Amniotic stem cell (primary cell): ENCODE measurements around the gene ZNF79.
A peak's percentile ranks its signal among the peaks of the same experiment; 100 is the strongest.

Experiments used
- DNase-seq: peaks from one replicate; lab custom pipeline; 2025; lab: John Stamatoyannopoulos, UW

ZNF79 gene

DNA sequence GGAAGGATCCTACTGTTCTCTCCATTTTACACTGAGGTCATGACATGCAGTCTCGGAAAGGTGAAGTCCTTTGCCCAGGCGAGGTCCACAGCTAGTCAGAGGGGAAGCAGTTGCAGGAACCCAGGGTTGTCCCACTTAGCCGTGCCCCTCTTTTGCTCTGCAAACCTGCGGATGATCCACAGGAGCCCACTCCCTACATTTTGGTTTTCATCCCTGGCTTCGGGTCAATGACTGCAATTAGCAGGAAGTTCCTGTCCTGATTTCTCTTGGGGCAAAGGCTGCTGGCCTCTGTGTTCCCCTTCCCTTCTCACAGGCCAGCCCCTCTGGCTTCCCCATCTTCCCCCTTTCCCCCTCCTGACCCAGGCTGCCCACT lies 25.9 kb upstream of the ZNF79 start:
- DNase-seq = no peak

DNA sequence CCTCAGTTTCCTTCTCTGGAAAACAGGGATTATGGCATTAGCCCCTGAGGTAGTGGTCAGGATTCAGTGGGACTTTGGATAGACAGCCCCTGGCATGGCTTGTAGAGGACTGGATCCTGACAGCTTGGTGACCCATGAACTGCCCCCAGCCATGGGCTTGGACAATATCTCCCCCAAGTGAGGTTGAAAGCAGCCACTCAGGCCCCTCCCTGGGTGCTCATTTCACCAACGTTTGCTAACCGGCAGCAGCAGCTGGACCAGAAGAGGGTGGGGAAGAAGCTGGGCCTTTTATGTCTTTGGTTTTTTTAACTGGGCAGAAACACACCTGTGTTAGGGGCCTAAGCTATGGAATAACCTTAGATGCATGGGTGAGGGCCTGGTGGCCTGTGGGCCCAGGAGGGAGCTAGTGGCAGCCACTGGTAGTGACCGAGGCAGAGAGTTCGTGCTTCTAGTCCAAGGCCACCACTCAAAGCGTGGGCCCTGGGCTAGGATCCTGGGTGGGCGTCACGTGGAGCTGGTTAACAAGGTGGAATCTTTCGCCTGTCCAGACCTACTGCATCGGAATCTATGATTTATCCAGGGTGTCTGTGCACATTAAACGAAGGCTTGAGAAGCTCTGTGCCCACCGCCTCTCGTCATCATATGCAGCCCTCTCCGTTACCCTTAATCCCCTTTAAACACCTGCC lies 25.3 kb upstream of the ZNF79 start:
- DNase-seq = no peak

DNA sequence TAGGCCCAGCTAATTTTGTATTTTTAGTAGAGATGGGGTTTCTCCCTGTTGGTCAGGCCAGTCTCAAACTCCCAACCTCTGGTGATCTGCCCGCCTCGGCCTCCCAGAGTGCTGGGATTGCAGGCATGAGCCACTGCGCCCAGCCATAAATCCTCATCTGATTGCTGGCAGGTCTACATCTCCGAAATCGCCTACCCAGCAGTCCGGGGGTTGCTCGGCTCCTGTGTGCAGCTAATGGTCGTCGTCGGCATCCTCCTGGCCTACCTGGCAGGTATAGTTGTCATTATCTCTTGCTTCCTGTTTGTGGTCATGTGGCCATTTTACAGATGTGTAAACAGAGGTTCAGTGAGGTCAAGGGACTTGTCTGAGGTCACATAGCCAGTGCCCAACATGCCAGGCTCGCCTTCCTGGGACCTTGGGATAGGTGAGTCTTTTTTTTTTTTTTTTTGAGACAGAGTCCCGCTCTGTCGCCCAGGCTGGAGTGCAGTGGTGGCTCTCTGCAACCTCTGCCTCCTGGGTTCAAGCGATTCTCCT lies 24.4 kb upstream of the ZNF79 start:
- no peak for DNase-seq

DNA sequence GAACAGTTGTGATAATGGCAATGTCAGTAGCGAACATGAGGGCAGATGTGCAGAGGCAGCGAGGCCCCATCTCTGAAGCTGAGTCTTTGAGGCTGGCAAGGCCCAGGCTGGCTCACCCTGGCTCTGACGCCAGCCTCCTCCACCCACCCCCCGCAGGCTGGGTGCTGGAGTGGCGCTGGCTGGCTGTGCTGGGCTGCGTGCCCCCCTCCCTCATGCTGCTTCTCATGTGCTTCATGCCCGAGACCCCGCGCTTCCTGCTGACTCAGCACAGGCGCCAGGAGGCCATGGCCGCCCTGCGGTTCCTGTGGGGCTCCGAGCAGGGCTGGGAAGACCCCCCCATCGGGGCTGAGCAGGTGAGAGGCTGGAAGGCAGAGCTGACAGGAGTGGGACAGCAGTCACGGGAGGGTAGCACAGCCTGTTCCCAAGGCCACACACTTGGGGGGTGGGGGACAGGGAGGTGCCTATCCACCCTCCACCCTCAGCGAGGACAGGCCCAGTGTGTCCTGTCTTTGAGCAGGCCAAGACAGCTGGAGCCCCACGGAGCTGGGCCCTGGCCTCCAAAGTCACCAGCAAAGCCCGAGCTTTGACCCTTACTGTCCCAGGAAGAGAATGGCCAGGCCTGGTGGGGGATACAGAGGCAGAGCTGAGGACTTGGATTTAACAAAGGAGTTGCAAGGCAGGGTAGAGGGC lies 21.6 kb upstream of the ZNF79 start:
- no peak for DNase-seq

DNA sequence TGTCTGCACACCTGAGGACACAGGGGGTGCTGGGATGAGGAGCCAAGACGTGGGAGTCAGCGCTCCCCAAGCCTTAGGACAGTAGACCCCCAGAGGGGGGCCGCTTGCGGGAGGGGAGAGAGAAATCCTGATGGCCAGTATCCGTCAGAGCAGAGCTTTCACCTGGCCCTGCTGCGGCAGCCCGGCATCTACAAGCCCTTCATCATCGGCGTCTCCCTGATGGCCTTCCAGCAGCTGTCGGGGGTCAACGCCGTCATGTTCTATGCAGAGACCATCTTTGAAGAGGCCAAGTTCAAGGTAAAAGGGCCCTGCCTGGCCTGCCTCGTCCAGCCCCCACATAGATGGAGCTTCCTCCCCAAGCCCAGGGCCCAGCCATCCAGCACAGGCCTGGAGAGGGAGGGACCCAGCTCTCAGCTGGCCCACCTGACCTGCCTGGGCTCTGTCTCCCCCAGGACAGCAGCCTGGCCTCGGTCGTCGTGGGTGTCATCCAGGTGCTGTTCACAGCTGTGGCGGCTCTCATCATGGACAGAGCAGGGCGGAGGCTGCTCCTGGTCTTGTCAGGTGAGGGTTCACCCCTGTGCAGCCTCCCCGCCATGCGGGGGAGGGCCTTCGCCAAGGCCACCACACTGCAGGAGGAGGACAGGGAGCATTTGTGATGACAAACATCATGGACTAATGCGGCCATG lies 20.5 kb upstream of the ZNF79 start:
- no peak for DNase-seq

DNA sequence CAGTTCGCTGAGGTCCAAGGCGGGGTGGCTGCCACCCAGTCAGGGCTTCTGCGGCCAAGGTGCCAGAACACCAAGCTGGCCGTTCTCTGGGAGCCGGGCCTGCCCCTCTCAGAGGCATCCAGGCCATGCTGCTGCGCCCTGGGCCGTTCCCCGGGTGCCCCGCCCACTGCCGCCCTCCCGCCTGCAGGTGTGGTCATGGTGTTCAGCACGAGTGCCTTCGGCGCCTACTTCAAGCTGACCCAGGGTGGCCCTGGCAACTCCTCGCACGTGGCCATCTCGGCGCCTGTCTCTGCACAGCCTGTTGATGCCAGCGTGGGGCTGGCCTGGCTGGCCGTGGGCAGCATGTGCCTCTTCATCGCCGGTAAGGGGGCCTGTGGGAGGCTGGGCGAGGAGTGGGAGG lies 19.6 kb upstream of the ZNF79 start:
- DNase-seq = no peak

DNA sequence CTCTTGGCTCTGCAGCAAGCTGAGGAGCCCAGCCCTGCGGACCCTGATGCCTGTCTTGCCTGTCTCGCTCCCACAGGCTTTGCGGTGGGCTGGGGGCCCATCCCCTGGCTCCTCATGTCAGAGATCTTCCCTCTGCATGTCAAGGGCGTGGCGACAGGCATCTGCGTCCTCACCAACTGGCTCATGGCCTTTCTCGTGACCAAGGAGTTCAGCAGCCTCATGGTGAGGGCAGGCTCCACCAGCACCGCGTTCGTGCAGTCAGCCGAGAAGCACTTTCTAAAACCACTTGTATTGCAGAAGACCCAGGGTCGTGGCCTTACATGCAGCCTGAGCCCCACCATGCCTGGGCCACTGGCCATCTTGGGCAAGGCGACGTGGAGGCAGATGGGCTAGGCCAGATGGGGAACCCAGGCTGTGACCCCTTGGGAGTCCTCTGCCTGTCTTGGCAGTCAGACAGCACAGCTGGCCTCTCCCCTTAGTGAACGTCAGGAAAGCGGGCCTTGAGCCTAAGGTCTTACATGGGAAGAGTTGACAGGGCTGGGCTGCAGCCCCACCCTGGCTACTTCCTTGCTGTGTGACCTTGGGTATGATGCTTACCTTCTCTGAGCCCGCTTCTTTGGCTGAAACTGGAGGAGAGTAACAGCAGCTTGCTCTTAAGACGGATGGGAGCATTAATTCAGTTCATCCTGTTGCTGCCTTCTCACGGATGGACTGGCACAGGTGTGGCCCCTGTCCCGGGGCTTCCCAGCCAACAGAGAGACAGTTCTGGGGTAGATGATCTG lies 18.6 kb upstream of the ZNF79 start:
- no peak for DNase-seq

DNA sequence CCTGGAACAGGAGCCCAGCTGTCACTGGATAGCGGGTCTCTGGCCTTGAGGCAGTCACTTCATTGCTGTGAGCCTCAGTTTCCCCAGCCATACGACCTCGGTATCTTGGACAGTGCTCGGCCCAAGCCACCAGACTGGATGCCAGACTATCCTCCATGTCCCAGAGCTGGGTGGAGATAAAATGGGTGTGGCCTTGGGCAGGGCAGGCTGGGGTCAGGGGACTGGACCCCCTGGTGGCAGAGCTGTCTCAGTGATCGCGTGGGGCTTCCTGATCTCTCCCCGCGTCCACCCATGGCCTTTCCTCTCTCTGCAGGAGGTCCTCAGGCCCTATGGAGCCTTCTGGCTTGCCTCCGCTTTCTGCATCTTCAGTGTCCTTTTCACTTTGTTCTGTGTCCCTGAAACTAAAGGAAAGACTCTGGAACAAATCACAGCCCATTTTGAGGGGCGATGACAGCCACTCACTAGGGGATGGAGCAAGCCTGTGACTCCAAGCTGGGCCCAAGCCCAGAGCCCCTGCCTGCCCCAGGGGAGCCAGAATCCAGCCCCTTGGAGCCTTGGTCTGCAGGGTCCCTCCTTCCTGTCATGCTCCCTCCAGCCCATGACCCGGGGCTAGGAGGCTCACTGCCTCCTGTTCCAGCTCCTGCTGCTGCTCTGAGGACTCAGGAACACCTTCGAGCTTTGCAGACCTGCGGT lies 17.2 kb upstream of the ZNF79 start:
- no peak for DNase-seq

DNA sequence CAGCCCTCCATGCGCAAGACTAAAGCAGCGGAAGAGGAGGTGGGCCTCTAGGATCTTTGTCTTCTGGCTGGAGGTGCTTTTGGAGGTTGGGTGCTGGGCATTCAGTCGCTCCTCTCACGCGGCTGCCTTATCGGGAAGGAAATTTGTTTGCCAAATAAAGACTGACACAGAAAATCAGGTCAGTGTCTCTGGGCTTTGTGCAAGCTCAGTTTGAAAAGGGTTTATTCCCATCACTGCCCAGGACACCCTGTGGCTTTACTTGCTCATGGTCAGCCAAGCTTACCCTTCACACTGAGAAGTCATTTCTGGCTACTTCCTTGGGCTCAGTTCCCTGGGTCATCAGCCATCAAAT lies 16.7 kb upstream of the ZNF79 start:
- no peak for DNase-seq

DNA sequence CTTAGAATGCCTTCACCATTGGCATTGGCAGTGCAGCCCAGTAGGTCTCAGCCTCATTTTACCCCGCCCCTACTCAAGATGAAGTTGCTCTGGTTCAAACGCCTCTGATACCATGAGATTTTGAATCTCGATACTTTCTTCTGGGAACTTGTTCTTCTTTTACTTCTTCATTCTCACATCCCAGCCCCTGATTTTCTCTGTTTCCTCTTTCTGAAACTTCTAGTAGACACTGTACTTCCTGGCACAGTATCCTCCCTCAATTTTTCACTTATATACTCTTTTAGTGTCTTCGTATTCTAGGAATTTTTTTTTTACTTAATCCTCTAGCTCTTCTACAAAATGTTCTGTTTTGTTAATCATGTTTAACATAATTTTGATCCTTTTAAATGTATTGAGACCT lies 13.1 kb upstream of the ZNF79 start:
- DNase-seq = no peak

DNA sequence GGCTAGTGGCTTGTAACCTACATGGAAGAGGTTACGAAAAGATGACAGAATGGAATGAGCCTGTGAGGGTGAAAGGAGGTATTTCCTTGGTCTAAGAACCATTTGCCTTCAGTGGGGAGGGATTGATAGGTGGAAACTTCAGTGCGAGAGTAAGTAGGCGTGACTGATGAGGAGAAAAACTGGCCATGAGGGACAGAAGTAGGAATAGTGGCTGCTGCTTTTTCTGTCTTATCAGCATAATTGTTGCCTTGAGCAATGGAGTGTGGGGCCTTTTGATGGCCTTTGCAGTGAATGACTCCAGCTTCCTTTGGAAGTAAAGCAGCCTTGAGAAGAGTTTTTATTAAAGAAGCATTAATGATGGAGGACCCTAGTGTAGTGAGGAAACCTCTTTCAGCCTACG lies 9.0 kb upstream of the ZNF79 start:
- no peak for DNase-seq

DNA sequence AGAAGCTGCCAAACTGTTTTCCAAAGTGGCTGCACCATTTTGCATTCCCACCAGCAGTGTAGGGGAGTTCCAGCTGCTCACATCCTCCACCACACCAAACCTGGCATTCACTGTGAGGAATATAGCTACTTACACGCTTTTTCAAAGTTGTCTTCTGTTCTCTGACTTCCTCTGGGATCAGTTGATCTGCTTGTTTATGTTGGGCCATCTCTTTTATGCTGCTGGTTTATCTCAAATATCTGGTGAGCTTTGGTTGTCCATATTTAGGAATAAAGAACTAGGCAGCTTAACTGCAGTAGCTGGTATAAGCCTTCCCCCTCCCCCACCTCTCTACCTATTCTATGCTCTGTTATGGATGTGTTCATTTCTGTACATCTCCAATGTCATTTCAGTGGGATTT lies 8.5 kb upstream of the ZNF79 start:
- no peak for DNase-seq

DNA sequence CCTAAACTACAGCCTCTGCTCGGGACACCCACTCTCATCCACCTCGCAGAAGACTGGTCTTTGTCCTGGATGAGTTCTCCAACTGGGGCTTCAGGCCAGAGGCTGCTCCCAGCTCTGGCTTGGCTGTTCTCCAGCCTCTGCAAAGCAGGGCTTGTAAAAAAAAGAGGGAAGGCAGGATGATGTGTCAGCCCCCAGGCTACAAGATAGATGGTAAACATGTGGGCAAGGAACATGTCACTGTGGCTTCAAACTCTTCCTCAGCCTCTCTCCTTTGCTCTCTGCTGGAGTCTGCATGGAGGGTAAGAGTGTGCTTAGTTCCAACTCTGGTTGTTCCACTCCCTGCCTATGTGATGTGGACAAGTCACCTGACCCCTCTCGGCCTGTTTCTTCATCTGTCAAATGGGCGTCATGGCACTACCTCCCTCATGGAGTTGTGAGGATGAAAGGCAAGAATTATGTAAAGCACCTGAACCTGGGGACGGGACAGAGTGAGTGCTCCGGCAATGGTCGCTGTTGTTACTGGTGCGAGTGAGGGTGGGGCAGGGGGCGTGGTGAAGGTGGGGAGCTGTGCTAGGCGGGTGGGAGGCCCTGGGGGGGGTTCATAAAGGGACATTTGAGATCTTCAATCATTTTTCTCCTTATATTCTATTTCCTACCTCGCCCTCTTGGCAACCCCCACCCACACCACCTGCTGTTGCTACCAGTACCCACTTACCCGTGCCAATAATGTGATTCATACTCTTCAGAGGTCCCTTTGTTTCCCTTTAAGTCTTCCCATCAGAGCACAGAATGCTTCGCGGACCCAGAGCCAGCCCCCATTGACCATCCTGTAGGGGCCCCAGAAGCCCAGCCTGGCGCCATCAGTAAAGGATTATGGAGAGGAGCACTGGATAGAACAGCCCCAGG lies 6.8 kb upstream of the ZNF79 start:
- peak; percentile 46 for DNase-seq

DNA sequence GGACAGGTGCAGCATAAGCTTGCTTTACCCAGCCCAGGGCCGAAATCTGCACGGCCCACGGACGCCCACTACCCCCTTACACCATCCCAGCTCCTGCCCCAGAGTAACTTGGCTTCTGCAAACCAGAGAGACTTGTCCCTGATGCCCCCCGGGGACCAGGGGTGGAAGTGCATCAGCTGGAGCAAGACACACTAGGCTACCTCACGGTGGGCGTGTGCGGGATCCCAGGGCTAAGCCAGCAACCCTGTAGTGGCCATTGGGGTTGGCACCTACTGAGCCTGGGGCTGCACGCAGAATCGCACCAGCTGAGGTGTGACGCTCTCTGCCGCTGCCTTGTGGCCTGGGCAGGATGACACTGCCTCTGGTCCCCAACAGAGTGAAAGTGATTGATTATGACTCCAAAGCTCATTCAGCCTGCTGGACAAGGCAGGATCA lies 6.1 kb upstream of the ZNF79 start:
- DNase-seq = no peak

DNA sequence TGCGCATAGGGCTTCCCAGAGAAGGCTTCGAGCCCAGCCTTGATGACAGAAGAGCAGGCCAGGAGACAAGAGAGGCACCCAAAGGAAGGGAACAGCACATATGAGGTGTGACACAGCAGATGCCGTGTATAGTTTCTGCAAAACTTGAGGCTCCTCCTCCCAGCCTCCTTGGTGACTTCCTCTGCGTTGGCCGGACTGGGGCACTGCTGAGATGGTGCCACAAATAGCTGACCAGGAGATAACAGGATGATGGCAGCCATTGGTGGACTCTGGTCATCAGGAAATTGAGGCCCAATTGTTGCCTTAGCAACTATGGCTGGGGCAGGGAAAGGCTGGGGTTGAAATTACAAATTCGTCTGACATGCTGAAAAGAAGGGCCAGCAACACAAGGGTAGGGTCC lies 4.8 kb upstream of the ZNF79 start:
- DNase-seq = no peak

DNA sequence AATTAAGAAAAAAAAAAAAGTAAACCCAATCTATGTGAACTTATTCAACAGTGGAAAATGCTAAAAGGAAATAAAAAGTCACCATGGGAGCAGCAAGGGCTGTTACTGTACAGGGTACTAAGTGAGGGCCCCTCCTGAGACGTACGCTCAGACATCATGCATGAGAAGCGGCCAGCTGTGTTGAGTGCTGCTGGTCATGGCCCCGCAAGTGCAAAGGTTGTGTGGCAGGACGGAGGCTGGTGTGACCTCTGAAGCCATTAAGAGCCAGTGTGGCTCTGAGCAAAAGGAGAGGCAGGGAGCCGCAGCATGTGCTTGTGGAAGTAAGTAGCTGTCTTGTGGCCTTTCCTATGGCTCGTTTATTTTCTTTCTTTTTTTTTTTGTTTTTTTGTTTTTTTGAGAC lies 3.1 kb upstream of the ZNF79 start:
- no peak for DNase-seq

DNA sequence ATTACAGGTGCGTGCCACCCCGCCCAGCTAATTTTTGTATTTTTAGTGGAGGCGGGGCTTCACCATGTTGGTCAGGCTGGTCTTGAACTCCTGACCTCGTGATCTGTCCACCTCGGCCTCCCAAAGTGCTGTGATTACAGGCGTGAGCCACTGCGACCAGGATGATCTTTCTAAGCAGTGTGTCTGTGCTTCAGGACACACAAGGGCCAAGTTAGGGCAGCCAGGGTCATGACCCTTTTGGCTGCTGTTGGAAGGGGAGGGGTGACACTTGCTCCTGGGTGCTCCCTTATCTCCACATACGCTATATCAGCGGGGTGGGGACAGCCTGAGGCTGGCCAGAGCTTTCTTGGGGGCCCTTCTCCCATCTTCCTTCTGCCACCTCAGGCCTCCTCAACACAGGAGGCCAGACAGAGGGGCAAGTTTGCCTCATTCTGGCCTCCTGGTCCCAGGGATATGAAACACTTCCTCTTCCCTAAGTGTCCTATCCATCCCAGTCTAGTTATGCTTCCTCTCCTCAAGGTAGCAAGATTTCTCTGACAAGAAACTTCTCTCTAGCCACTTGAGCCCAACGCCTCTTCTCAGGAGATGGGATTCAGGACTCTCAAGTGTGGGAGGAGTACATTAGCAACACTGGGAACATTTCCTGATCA lies 1.9 kb upstream of the ZNF79 start:
- no peak for DNase-seq

DNA sequence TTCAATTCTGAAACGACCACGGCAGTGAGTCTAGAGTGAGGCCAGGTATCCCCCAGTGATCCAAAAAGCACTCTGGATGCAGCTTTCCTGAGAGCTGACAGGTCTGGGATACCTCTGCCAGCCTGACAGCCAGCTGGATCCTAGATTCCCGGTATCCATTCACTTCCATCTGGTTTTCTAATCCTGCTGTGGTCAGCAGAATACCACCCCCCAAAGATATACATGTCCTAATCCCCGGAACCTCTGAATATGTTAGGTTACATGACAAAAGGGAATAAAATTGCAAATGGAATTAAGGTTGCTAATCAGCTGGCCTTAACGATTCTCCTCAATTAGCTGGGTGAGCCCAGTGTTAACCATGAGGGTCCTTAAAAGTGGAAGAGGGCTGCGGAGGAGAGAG lies 1.4 kb upstream of the ZNF79 start:
- no peak for DNase-seq

DNA sequence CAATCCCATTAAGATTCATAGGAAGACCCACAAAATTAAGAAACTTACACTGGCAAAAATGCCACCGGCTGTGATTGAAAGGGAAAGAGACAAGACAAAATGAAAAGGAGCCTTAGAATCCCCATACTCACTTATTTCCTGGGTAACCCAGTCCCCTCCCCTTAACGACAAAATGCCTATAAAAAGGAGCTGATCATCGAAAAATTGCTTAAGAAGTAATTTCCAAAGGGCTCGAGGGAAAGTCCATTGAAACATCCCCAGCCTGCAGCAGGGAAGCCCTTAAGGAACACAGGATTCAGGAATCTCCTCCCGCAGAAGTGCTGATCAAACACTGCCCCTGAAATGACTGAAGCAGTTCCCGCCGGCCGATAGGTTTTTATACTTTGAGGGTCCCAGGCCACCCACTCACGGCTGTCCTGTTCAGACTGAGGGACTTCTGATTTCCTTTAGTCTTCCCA lies 677 bp upstream of the ZNF79 start:
- DNase-seq = no peak

DNA sequence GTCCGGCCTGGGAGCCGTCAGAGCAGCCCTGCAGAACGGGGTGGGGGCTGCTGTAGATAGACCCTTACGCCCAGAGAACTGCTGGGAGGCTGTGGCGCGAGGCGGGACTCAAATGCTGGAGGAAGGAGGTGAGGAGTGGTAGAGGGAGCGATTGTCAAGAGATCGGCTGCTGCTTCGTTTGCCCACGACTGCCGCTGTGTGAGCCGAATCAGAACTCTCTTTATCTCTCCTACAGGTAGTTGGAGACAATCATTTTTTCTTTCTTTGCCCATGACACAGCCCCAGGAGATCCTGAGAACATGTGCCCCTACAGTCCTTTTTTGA lies 456 bp downstream of the ZNF79 start:
- no peak for DNase-seq
